Left cardiac atrium (tissue), 4 donors: ENCODE measurements around the gene CRYM. TPM values are rescaled to one million over a fixed set of nuclear protein-coding genes. Genes with fewer than 3 reads are reported as not detected.
"Not testable (repeated sequence)": the region's sequence is repeated elsewhere in the genome, so short reads cannot be mapped to it uniquely, and the experiment has no call there.

Experiments
- ATAC-seq, 2 donors: fragments of 200-7000 bp; cut with Tn5 transposase; one replicate each; pipeline ENCODE4 v1.9.1; 2020; ENCODE audit warnings: mild to moderate bottlenecking in 2 of 2, moderate library complexity in 2 of 2
- DNase-seq: peaks from one replicate; pipeline ENCODE4 v3.0.0-alpha.2; 2020
- intact Hi-C, 2 donors: fragments of 100-400 bp; cut with DNase I; formaldehyde crosslinking; loops; one replicate each; pipeline versions ENCODE4 v1.14.1 to v1.15.1; 2022 to 2023
- total RNA-seq, 2 donors: library from RNA; stranded (reverse); fragmentation: NEBNext Ultra II Directional; extraction: Animal tissue kit (Norgen Biotek cat#: 25700); gene quantifications; one replicate each; pipeline ENCODE4 v1.2.1, GENCODE V29; 2021
- donor health status: DM: no; HTN: yes; CAD: no.
- donor health status: DM: no; HTN: yes; CAD: no; lungs with severe emphysema.
- donor health status: DM: yes; HTN: yes; CAD: no.
- donor health status: Dilated cardiomyopathy.

The CRYM gene
- total RNA-seq, 2 donors from 2014 or later, result 44.2 to 124 TPM

GRCh38 chr16:21283521-21284289 lies 5.6 kb upstream of the CRYM start:
- intact Hi-C loops, result no loop called here
- peak; percentile 71 for DNase-seq
- peak; percentile 95 to 96 for ATAC-seq

DNA sequence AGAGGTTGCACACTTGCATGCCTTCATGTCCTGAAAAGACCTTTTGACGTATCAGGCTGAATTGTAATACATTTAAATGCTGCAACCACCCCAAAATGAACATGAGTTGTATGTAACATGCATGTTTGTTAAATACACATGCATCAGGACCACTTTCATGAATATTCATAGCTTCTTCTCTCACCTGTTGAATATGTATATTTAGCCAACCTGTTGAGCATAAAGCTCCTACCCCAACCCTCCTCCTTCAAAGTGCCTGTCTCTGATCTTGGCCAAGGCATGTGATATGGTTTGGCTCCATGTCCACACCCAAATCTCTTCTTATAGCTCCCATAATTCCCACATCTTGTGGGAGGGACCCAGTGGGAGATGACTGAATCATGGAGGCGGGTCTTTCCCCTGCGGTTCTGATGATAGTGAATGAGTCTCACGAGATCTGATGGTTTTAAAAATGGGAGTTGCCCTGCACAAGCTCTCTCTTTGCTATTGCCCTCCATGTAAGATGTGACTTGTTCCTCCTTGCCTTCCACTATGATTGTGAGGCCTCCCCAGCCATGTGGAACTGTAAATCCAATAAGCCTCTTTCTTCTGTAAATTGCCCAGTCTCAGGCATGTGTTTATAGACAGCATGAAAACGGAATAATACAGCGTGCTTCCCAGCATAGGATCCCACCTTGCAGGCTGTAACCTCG lies 3.8 kb upstream of the CRYM start:
- ATAC-seq, result no peak
- DNase-seq, result no peak
- intact Hi-C loops, result loop anchor here in 1 of 2 donors (2.0 kb wide), 1 partner anchor 21 kb away; no protein-coding TSS in a partner anchor

- intact Hi-C loops, result no loop called here
- ATAC-seq (no peak), DNase-seq (no peak)
Observed at GRCh38 chr16:21279501-21279900, 1.4 kb upstream of the CRYM start.

- intact Hi-C loops, result no loop called here
- DNase-seq (peak; percentile 30), ATAC-seq (peak; percentile 27 to 67)
Observed at GRCh38 chr16:21277045-21277926, 804 bp downstream of the CRYM start.

DNA sequence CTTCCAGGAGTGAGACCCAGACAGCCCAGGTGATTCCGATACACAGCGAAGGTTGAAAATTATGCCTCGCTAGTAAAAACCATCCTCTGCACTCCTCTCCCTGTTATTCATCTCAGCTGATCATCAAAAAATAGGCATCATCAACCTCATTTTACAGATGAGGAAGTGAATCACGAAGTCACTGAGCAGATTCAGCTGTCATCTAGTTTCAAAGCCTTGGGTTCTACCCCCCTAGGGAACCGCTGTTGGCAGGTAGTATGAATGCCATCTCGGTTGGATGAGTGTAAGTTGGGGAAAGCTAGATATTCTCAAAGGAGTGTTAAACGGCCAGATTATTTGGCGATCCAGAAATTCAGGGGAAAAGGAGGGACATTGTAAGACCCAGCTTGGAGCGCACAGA lies 2.0 kb downstream of the CRYM start:
- no peak for ATAC-seq
- intact Hi-C loops, result no loop called here
- DNase-seq, result no peak

DNA sequence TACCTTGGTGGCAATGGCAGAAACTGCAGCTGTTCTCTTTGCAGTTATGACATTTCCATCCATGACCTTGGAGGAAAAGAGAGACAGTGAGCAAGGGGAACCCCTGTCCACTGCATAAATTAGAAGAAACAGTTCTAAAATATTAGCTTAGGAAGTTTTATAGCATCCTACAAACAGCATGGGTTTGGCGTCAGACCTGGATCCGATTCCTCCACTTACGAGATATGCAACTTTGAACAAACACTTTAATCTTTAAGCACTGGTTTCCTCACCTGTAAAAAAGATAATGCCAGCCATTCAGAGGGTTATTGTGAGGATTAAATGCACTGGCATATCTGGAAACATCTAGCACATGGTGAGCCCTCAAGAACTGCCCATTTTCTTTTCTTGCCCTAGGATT lies 2.6 kb downstream of the CRYM start:
- no peak for DNase-seq
- intact Hi-C loops, result no loop called here
- ATAC-seq, result no peak

GRCh38 chr16:21274172-21274726 lies 3.8 kb downstream of the CRYM start:
- ATAC-seq (no peak), DNase-seq (no peak)
- intact Hi-C loops, result no loop called here

- ATAC-seq, intact Hi-C loops: not testable (repeated sequence)
Observed at GRCh38 chr16:21272763-21273162, 5.3 kb downstream of the CRYM start.

DNA sequence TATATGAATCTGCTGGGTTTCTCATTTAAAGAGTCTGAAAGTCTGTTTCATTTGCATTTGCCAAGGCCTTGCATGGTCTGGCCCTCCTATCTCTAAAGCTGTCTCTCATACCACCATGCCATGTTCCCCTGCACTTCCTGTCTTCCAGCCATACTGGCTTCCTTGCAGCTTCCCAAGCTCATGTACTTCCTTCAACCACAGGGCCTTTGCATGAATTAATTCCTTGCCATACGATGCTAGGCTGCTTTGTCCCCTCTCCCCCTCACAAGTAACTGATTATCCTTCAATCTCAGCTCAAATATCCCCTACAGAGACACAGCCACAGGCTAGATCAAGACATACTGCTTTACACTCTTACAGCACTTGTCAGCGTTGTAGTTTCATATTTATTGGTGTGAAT lies 5.8 kb downstream of the CRYM start:
- ATAC-seq (no peak), DNase-seq (no peak)
- intact Hi-C loops, result no loop called here

More at GRCh38 chr16:21272763-21273162, 5.3 kb downstream of the CRYM start:
- not testable (repeated sequence) for DNase-seq

DNA sequence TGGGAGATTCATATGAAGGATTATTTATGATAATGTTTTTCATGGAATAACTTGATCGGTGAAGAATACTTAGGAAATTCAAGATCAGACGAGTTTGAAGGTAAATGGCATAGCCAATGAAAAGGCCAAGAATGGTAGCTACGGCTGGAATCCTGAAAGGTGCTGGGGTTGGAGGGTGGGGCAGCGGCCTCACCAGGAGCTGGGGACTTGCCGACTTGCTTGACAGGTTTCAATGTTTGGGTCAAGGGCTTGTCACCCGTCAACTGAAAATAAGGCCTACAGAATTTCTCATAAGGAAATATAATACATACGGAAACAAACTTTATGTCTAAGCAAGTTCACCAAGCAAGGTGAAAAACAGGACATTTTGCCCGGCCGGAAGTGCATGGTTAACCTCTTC lies 9.9 kb downstream of the CRYM start:
- intact Hi-C loops, result loop anchor here in 1 of 2 donors (10.0 kb wide), 1 partner anchor 63 kb away; no protein-coding TSS in a partner anchor
- ATAC-seq, result no peak
- no peak for DNase-seq

DNA sequence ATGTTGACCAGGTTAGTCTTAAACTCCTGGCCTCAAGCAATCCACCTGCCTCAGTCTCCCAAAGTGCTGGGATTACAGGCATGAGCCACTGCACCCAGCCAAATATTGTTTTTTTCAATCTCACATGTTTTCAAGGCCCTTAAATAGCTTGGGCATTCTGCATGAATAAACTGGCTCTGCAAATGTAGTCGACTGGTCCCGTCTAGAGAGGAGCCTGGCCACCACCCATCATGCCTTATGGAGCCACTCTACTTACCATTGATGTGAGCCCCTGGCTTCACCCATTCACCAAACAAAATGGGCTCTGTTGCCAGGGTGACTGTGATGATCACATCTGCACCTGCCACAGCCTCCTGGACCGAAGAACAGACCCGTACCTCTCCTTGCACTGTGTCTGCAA lies 10.8 kb downstream of the CRYM start:
- intact Hi-C loops, result loop anchor here in 1 of 2 donors (10.0 kb wide), 1 partner anchor 62 kb away; no protein-coding TSS in a partner anchor
- ATAC-seq, result no peak
- DNase-seq, result no peak

- peak; percentile 71 to 84 for ATAC-seq
- peak; percentile 57 for DNase-seq
- intact Hi-C loops, result loop anchor here in 1 of 2 donors (10.0 kb wide), 1 partner anchor 60 kb away; no protein-coding TSS in a partner anchor
Observed at GRCh38 chr16:21265104-21265837, 12.8 kb downstream of the CRYM start.

- DNase-seq (no peak), ATAC-seq (no peak)
- intact Hi-C loops, result loop anchor here in 1 of 2 donors (10.0 kb wide), 1 partner anchor 60 kb away; no protein-coding TSS in a partner anchor
Observed at GRCh38 chr16:21264571-21265036, 13.5 kb downstream of the CRYM start.

DNA sequence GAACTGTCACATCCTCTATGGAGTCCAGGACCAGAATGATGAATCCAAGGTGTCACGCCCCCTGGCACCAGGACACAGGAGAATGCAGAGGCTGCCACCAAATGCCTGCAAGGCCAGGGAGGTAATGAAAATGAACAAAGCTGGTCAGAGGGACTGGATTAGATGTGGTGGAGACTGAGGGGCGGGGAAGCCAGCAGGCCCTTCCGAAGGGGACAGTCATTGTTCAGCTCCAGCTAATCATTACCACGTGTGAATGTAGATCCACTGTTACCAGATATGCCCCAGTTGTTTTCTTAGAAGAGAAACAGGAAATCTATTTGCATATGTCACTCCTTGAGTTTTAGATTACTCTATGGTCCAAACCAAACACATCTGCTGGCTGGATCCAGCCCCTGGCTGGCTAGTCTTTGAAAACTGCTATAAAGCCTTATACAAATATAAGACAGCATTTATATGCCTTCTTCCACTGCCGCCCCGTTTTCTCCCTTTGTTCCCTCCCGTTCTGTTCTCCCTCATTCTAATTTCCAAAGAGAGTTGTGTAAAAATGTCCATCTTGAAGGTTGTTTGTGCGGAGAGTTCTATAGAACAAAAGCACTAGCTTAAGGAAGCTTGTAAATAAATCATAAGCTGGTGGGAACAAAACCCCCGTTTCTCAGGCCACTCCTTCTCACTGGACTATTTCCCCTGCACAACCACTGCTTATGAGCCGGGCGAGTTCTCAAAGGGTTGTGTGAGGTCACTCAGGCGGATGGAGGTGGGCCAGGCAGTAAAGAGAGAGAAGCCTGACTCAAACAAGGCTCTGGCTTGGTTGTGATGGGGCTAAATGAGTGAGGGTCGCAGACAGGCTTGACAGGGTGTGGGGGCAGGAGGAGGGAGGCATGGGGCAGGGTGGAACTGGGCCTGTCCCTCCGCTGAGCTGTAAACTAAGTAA lies 14.2 kb downstream of the CRYM start:
- DNase-seq (peak; percentile 40), ATAC-seq (peak in 1 of 2 donors; percentile 46)
- intact Hi-C loops, result loop anchor here in 1 of 2 donors (10.0 kb wide), 1 partner anchor 59 kb away; no protein-coding TSS in a partner anchor

DNA sequence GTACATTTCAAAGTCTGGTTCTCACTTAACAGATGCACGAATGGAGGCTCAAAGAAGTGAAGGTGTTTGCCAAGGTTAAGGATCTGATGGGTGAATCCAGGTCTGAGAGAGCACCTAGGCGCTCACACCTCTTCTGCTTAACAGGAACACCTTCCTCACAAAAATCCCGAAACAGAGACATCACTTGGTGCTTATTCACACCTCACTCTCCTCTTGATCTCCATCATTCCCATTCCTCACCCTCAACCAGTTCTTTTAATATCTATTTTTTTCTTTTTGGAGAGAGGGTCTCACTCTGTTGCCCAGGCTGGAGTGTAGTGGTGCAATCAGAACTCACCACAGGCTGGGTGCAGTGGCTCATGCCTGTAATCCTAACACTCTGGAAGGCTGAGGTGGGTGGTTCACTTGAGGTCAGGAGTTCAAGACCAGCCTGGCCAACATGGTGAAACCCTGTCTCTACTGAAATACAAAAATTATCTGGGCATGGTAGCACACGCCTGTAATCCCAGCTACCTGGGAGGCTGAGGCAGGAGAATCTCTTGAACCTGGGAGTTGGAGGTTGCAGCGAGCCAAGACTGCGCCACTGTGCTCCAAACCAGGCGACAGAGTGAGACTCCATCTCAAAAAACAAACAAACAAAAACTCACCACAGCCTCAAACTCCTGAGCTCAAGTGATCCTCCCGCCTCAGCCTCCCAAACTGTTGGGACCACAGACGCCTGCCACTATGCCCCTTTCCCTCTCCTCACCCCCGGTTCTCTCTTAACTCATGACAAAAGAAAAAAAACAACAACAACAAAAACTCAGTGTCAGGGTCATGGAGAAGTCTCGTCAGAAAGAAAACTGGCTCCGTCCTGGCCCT lies 15.1 kb downstream of the CRYM start:
- no peak for DNase-seq
- no peak for ATAC-seq
- intact Hi-C loops, result loop anchor here in 1 of 2 donors (10.0 kb wide), 1 partner anchor 58 kb away; no protein-coding TSS in a partner anchor
